Skeletal muscle tissue (tissue), 4 donors: Measurements from ENCODE around the gene CSRP2. TPM values are rescaled to one million over a fixed set of nuclear protein-coding genes. Genes with fewer than 3 reads are reported as not detected.
A peak's percentile ranks its signal among the peaks of the same experiment; 100 is the strongest.

ENCODE experiments used
- H3K27ac ChIP-seq: one replicate; pipeline ENCODE4 v1.7.0; 2013; ENCODE audit warnings: mild to moderate bottlenecking, low read depth, low read length, inconsistent platforms
- H3K27me3 ChIP-seq, 3 donors: one replicate each; pipeline ENCODE4 v1.7.0; 2013; ENCODE audit warnings: low read length in 3 of 3; ENCODE audit not compliant: control insufficient read depth in 3 of 3, insufficient read depth in 3 of 3
- H3K36me3 ChIP-seq, 3 donors: one replicate each; pipeline ENCODE4 v1.7.0; 2013; ENCODE audit warnings: low read length in 3 of 3; ENCODE audit not compliant: control insufficient read depth in 3 of 3, insufficient read depth in 3 of 3
- H3K4me1 ChIP-seq, 3 donors: one replicate each; pipeline ENCODE4 v1.7.0; 2013; ENCODE audit warnings: low read length in 3 of 3, mild to moderate bottlenecking in 3 of 3; ENCODE audit not compliant: control insufficient read depth in 3 of 3, insufficient read depth in 3 of 3
- H3K4me3 ChIP-seq, 3 donors: one replicate each; pipeline ENCODE4 v1.7.0; 2013; ENCODE audit warnings: low read length in 3 of 3
- H3K9ac ChIP-seq, 3 donors: one replicate each; pipeline ENCODE4 v1.7.0; 2013; ENCODE audit warnings: low read length in 3 of 3, mild to moderate bottlenecking in 3 of 3, moderate library complexity in 2 of 3, low read depth in 1 of 3
- H3K9me3 ChIP-seq, 3 donors: one replicate each; pipeline ENCODE4 v1.7.0; 2013; ENCODE audit warnings: low read length in 3 of 3; ENCODE audit not compliant: control insufficient read depth in 3 of 3
- total RNA-seq: library from RNA; depleted of rRNA; stranded (reverse); fragments of >200 nt; gene quantifications from one replicate; pipeline ENCODE4 v1.2.3, GENCODE V29; 2014
- donor health status: Osteomylitis.

The CSRP2 gene
- total RNA-seq, 1 donor from 2014 or later: 20.4 TPM

GRCh38 chr12:76891609-76892008, 12.8 kb upstream of the CSRP2 start:
- H3K4me1 ChIP-seq: no peaks in the 10 kb centered on the region
- H3K9me3 ChIP-seq: no peaks in the 10 kb centered on the region

GRCh38 chr12:76890151-76891143, 11.6 kb upstream of the CSRP2 start:
- H3K9ac ChIP-seq: no peak overlapping the region
- H3K36me3 ChIP-seq: no peaks in the 10 kb centered on the region
- H3K9me3 ChIP-seq: no peaks in the 10 kb centered on the region
- no peaks in the 10 kb centered on the region for H3K27me3 ChIP-seq
- no peak overlapping the region for H3K4me3 ChIP-seq
- H3K27ac ChIP-seq: no peak overlapping the region
- no peaks in the 10 kb centered on the region for H3K4me1 ChIP-seq

More at GRCh38 chr12:76891609-76892008, 12.8 kb upstream of the CSRP2 start:
- H3K9ac ChIP-seq: no peak overlapping the region
- H3K27me3 ChIP-seq: no peaks in the 10 kb centered on the region
- no peak overlapping the region for H3K4me3 ChIP-seq
- H3K36me3 ChIP-seq: no peaks in the 10 kb centered on the region
- no peak overlapping the region for H3K27ac ChIP-seq

GRCh38 chr12:76888775-76889174, 10.0 kb upstream of the CSRP2 start:
- Histone ChIP-seq H3K4me1 (no peaks in the 10 kb centered on the region), H3K27ac (no peak overlapping the region), H3K9ac (no peak overlapping the region), H3K36me3 (no peaks in the 10 kb centered on the region), H3K9me3 (no peaks in the 10 kb centered on the region), H3K27me3 (no peaks in the 10 kb centered on the region), H3K4me3 (no peak overlapping the region)

GRCh38 chr12:76883811-76884210, 5.0 kb upstream of the CSRP2 start:
- no peak overlapping the region for H3K9ac ChIP-seq
- H3K4me3 ChIP-seq: no peak overlapping the region
- no peaks in the 10 kb centered on the region for H3K36me3 ChIP-seq
- no peaks in the 10 kb centered on the region for H3K9me3 ChIP-seq
- H3K4me1 ChIP-seq: peaks cover 0 to 3% (median 2%) of the 10 kb centered on the region in 3 donors
- no peak overlapping the region for H3K27ac ChIP-seq
- H3K27me3 ChIP-seq: no peaks in the 10 kb centered on the region

- Histone ChIP-seq H3K9me3 (no peaks in the 10 kb centered on the region), H3K4me1 (peaks cover 2 to 7% (median 6%) of the 10 kb centered on the region in 3 donors), H3K36me3 (no peaks in the 10 kb centered on the region), H3K9ac (no peak overlapping the region), H3K27ac (no peak overlapping the region), H3K4me3 (no peak overlapping the region), H3K27me3 (peaks cover 0 to 4% (median 0%) of the 10 kb centered on the region in 3 donors)
Measured at GRCh38 chr12:76883151-76883550, 4.3 kb upstream of the CSRP2 start.

GRCh38 chr12:76882367-76882766, 3.5 kb upstream of the CSRP2 start:
- Histone ChIP-seq H3K4me3 (no peak overlapping the region), H3K9me3 (no peaks in the 10 kb centered on the region), H3K9ac (no peak overlapping the region), H3K27ac (no peak overlapping the region), H3K27me3 (peaks cover 0 to 5% (median 0%) of the 10 kb centered on the region in 3 donors), H3K36me3 (no peaks in the 10 kb centered on the region), H3K4me1 (peaks cover 4 to 9% (median 9%) of the 10 kb centered on the region in 3 donors)

GRCh38 chr12:76881142-76881541, 2.3 kb upstream of the CSRP2 start:
- Histone ChIP-seq H3K9ac (no peak overlapping the region), H3K36me3 (no peaks in the 10 kb centered on the region), H3K4me1 (peaks cover 4 to 12% (median 9%) of the 10 kb centered on the region in 3 donors), H3K9me3 (no peaks in the 10 kb centered on the region), H3K27ac (no peak overlapping the region), H3K4me3 (no peak overlapping the region), H3K27me3 (peaks cover 0 to 5% (median 4%) of the 10 kb centered on the region in 3 donors)

- Histone ChIP-seq H3K9me3 (no peaks in the 10 kb centered on the region), H3K4me1 (peaks cover 4 to 12% (median 9%) of the 10 kb centered on the region in 3 donors), H3K27me3 (peaks cover 0 to 5% (median 4%) of the 10 kb centered on the region in 3 donors), H3K9ac (no peak overlapping the region), H3K4me3 (no peak overlapping the region), H3K27ac (no peak overlapping the region), H3K36me3 (no peaks in the 10 kb centered on the region)
Measured at GRCh38 chr12:76880519-76881023, 1.8 kb upstream of the CSRP2 start.

- Histone ChIP-seq H3K36me3 (no peaks in the 10 kb centered on the region), H3K4me3 (peak overlapping the region; percentile 65 to 74 (median 71)), H3K9ac (peak overlapping the region; percentile 63 to 74 (median 70)), H3K4me1 (peaks cover 4 to 12% (median 9%) of the 10 kb centered on the region in 3 donors), H3K9me3 (no peaks in the 10 kb centered on the region), H3K27ac (peak overlapping the region; percentile 83), H3K27me3 (peaks cover 0 to 5% (median 4%) of the 10 kb centered on the region in 3 donors)
Measured at GRCh38 chr12:76879710-76880518, 1.1 kb upstream of the CSRP2 start.
